GM21390 (cell line): ENCODE results near the gene POLR3E.
"Not testable (repeated sequence)": the region's sequence is repeated elsewhere in the genome, so short reads cannot be mapped to it uniquely, and the experiment has no call there.

Experiments used
- ATAC-seq: cut with Tn5 transposase; IDR thresholded peaks from one replicate; pipeline ENCODE4 v1.9.1; 2021; ENCODE audit not compliant: unreplicated experiment

Gene POLR3E

DNA sequence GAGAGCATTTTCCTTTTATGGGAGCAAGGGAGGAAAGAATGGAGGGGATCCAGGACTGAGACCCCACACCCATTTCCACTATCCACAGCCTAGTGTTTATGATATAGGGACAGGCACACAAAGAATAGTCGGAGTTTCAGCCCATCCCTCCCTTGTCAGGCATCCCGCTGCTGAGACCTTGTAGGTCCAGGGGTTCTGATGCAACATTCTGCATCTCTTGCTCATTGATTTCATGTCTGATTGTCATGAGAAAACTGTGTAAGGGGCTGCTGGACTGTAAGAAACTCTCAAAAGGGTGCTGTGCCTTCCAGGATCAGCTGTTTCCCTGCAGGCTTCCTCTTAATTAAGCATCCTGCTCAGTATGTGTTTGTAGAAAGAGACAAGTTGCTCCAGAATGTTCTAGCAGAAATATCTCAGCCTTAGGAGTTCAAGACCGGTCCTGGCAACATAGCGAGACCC, 5.3 kb upstream of the POLR3E start:
- ATAC-seq: no peak

DNA sequence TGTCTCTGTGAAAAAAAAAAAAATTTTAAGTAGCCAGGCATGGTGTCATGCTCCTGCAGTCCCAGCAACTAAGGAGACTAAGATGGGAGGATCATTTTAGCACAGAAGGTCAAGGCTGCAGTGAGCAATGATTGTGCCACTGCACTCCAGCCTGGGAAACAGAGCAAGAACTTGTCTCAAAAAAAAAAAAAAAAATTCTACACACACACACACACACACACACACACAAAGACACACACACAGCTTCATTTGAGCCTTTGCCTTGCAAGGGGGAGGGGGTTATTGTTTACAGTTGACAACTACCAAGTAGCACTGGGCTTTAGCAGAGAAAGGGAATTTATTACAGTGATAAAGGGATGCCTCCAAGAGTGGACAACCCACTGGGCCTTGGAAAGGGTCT, 4.9 kb upstream of the POLR3E start:
- ATAC-seq: no peak

DNA sequence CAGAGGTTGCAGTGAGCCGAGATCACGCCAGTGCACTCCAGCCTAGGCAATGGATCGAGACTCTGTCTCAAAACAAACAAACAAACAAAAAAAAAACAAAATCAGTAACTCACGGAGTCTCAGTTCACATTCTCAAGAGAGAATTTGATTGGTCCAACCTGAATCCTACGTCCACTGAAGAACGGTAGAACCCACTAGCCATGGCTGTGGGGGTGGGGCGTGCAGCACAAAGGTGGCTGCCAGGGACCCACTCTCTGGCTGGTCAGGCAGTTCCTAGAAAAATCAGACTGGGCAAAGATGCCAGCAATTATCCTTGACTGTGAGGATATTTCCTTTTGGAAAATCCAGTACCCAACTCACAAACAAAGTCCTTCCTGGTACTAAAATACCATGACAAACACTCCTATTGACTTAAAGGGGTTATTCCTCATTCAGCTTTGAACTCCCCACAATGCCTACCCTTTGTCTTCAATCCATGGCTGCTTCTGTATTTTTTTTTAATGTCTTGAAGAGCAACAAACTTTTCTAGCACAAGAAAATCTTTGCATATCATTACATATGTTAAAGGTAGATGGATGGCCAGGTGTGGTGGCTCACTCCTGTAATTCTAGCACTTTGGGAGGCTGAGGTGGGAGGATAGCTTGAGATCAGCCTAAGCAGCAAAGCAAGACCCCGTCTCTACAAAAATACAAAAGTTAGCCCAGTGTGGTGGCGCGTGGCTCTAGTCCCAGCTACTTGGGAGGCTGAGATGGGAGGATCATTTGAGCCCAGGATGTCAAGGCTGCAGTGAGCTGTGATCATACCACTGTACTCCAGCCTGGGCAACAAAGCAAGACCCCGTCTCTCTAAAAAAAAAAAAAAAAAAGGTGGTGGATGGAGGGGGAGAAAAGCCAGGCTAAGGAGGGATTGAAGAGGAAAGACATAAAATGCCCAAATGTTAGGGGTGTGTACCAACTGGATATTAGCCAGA, 3.8 kb upstream of the POLR3E start:
- no peak for ATAC-seq

DNA sequence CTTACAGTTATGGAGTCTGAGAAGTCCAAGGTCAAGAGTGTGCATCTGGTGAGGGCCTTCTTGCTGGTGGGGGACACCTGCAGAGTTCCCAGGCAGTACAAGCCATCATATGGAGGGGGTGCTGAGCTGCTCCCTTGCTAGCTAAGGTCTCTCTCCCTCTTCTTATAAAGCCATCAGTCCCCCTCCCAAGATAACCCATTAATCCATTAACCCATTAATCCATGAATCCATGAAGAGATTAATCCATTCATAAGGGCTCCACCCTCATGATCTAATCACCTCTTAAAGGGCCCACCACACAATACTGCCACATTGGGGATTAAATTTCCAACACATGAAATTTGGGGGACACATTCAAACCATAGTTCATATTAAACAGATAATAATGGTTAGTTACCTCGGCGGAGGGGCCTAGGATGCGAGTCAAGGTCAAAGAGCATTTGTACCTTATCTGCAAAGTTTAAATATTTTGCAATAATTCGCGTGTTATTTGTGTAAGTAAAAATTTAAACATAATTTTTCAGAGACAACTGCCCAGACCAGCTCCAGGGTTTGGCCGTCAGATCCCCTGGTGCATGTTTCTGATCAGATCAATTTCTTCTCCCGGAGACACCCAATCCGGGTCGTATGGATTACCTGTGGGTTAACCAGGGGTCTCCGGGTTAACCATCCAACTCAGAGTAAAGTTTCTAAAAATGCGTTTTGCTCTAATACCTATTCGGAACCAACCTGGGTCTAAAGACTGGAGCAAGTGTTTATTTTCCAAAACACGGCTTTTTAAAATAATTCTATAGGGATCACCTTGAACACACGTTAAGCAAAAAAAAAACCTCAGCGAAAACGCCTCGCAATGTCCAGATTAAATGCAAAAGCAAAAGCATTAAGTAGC, 740 bp upstream of the POLR3E start:
- no peak for ATAC-seq

DNA sequence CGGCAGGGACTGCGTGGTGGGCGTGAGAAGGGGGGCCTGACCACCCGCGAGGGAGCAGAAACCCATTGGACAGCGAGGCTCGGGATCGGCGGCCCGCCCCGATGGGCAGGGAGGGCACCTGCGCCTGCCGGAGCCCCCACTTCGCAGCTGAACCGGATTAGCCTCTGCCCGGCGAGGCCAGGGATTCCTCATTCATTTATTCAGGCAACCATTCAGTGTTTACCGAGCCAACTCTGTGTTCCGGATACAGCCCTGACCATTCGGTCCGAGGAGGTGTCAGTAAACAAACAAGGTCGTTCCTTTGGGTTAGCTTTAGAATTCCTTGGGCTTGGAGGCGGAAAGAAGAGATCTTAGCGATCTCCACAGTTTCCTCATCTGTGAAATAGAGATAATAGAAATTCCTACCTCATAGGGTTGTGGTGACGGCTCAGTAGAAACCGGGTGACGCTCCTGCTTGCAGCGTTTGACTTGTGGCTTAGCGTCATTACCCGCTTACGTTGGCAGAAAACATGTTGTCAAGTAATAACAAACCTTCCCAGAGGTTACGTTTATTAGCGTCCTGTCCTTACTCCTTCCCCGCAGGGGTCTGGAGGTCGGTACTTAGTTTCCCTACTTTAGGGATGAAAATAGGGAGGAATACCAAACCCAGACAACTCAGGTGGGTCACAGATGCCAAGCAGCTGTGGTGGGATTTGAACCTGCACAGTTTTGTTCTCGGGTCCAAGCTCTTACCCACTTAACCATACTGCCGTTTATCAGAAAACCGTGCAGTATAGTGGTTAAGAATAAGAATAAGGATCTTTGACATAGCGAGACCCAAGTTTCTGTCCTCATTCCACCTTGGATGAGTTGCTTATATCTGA, 893 bp downstream of the POLR3E start:
- peak; percentile 31 for ATAC-seq

DNA sequence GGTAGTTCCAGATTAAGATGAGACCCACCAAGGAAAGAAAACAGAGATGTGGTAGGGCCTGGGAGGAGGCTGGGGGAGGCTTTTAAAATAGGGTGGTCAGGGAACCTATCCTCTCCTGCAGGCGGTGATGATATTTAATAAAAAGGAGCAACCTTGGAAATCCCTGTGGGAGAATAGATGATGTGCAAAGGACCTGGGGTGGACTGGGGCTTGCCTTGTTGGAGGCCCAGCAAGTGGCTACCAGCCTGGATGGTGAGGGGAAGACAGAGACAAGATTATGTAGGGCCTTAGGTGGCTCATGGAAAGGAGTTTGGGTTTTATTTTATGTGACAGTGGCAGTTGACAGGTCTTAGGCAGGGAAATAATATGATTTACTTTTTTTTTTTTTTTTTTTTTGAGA, 1.8 kb downstream of the POLR3E start:
- ATAC-seq: no peak

DNA sequence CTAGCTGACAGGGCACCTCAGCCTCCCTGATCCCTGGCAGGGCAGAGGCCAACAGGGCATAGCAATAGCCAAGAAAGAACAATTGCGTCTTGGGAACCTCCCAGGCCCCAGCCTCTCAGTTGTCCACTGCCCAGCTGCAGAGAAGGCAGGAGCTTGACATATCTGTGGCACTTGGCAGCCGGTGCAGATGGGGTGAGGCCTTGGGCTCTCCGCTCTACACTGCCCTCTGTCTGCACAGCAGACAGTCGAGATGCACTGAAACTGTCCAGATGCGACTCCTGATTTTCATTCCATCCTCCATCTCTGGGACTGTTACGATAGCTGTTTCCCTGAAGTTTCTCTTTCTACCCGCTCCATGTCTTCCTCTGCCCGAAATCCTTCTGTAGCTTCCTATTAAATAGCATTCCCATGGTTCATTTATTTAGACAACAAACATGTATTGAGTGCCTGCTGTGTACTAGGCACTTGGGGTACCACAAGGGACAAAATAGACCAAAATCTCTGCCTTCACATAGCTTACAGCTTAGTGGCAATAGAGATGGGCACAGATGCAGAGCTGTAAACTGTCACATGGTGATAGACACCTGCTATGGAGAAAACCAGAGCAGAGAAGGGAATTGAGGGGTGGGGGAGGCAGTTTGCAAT, 3.3 kb downstream of the POLR3E start:
- ATAC-seq: no peak

DNA sequence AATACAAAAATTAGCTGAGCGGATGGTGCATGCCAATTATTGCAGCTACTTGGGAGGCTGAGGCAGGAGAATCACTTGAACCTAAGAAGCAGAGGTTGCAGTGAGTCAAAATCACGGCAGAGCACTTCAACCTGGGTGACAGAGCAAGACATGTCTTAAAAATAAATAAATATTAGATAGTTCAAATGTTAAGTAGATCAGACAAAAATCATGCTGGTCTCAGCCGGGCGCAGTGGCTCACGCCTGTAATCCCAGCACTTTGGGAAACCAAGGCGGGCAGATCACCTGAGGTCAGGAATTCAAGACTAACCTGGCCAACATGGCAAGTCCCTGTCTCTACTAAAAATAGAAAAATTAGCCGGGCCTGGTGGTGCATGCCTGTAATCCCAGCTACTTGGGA, 4.2 kb downstream of the POLR3E start:
- ATAC-seq: not testable (repeated sequence)

DNA sequence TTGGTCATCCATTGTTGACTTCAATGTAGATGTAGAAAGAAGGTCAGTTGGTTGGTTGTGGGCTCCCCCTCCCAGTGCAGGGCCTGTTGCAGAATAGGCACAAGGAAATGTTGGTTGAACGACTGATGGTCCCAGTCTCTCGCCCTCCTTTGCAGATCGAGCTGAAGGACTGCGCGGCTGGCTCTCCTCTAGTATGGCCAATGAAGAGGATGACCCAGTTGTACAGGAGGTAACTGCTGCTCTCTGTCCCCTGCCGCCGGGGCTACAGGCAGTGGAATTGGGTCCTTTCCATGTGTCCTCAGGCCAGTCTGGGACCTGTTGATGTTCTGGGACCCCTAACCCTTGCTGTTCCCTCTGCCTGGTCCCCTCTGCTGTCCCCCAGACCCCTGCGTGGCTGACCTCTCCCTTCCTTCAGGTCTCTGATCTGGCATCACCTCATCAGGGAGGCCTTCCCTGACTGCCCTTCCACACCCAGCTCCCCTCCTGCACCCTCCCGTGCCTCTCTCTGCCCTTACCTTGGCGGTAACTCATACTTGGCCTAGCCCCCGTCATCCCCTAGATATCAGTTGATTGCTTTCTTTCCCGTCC, 5.7 kb downstream of the POLR3E start:
- no peak for ATAC-seq

DNA sequence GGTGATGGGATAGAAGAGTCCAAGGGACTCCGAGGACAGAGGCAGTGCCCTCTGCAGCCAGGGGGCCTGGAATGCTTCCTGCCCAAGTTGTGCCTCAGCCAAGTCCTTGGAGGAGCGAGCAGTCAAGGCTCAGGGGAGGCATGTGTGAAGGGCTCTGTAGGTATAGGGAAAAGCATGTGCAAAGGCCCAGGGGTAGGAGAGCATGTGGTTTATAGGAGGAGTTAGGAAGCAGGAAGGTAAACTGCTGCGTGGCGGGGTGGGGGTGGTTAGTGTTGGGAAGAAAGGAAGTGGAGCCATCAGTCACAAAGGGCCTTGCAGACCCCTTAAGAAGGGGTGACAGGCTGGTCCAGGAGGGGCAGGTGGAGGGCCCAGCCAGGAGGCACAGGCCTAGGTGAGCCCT, 7.2 kb downstream of the POLR3E start:
- no peak for ATAC-seq

DNA sequence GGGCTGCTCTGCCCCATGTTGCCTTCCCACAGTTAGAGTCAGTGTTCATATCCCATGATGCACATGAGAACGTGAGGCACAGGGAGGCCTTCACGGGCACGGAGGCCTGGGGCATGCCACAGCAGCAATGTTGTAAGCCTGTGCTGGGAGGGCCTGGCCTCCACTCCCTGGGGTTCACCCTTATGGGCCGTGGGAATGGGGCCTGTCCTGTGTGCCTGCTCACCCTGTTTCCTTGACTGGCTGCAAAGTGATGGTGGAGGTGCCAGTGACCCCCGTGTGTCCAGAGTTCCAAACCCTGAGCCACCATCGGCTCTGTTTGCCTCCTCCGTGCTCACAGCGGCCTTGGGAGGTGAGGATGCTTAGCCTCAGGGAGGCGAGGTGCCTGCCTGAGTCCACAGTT, 9.6 kb downstream of the POLR3E start:
- no peak for ATAC-seq

DNA sequence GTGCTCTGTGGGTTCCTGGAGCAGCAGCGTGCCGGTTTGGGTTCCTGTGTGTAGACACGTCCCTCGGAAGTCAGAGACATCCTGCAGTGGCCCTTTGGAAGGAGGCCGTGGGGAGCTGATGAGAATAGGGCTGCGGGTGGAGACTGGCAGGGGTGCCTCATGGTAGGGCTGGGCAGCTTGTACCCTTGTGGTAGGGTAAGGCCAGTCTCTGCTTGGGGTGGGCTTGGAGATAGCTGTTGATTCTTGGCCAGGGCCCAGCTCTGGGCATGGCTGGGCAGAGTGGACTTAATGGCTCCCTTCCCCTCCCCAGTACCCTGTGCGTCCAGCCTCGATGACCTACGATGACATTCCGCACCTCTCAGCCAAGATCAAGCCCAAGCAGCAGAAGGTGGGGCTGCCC, 10.6 kb downstream of the POLR3E start:
- ATAC-seq: no peak

DNA sequence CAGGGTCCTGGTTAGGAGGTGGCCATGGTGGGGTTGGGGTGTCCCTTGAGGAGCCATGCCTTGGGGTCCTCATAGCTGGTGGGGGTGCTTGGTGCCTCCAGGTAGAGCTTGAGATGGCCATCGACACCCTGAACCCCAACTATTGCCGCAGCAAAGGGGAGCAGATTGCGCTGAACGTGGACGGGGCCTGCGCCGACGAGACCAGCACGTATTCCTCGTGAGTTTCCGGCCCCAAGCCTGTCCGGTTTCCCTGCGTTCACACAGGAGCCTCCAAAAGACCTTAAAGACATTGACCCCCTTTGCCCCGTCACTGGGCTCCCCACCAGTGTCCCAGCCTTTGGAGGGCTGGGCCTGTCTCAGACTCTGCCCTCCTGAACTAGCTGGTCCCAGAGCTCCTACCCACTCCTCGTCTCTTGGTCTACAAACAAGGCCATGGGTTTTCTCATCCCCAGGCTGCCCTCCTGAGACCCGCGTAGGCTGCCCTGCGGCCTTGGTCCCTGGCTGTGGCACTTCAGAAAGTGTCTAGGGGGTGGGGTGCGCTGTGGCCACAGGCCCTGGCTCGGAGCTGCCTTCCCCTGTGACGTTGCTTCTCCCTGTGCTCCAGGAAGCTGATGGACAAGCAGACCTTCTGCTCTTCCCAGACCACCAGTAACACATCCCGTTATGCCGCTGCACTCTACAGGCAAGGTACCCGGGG, 11.8 kb downstream of the POLR3E start:
- ATAC-seq: no peak

DNA sequence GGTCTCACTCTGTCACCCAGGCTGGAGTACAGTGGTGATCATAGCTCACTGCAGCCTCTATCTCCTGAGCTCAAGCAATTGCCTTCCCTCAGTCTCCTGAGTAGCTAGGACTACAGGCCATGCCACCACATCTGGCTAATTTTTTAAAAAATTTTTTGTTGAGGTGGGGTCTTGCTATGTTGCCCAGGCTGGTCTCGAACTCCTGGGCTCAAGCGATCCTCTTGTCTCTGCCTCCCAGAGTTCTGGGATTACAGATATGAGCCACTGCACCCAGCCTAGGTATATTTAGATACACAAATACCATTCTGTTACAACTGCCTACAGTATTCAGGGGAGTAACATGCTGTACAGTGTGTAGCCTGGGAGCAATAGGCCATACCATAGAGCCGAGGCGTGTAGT, 14.3 kb downstream of the POLR3E start:
- no peak for ATAC-seq

DNA sequence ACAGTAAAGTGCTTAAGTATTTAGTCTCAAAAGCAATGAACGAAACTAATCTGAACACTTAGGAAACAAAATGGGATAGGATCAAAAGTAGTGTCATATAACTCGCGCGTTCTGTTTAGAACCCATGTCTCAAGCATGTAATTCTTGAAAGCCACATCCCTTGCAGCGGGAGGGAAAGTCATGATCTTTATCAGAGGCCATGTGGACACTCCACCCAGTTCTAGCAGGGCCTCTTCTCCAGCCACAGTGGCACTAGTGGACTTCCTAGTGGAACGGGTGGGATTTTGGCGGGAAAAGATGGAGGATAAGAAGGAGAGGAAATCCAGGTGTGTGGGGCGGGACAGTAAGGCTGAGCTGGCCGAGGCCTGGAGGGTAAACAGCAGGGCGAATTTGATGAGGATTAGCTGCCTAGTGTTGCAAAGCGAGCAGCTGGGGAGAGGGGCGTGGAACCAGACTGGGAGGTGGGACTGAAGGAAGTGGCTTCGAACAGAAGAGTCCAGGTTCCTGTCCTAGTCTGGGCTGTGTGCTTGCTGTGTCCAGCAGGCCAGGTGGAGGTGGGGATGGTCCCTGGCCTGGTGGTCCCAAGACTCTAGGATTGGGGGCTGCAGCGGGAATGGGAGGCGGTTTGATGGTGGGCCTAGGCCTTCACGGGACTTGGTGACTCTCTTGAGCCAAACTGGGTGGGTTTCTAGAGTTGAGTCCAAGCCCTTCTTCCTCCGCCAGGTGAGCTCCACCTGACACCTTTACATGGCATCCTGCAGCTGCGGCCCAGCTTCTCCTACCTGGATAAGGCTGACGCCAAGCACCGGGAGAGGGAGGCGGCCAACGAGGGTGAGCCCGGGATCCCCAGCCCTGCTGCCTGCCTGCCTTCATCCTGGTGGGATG, 15.9 kb downstream of the POLR3E start:
- no peak for ATAC-seq

DNA sequence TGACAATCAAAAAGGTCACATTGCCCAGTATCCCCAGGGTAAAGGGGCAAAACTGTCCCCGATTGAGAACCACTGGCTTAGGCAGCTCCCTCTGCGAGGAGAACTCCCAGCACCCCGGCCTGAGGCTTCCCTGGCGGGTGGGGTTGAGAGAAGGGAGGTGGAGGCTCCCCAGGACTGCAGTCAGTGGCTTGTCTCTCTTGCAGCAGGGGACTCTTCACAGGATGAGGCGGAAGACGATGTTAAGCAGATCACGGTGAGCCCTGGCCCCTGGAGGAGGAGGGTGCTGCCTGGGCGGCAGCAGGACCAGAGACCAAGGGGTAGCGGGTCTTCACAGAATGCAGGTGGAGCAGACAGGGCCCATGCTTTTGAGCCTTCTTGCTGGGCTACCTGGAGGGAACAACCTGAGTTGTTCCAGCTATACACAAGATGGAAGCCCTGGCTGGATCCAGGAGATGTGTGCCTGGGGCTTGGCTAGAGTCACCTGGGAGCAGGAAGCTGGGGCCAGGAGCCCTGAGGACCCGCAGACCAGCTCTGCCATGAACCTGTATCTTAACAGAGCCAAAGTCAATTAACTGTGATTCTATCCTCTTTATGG, 16.8 kb downstream of the POLR3E start:
- ATAC-seq: no peak

DNA sequence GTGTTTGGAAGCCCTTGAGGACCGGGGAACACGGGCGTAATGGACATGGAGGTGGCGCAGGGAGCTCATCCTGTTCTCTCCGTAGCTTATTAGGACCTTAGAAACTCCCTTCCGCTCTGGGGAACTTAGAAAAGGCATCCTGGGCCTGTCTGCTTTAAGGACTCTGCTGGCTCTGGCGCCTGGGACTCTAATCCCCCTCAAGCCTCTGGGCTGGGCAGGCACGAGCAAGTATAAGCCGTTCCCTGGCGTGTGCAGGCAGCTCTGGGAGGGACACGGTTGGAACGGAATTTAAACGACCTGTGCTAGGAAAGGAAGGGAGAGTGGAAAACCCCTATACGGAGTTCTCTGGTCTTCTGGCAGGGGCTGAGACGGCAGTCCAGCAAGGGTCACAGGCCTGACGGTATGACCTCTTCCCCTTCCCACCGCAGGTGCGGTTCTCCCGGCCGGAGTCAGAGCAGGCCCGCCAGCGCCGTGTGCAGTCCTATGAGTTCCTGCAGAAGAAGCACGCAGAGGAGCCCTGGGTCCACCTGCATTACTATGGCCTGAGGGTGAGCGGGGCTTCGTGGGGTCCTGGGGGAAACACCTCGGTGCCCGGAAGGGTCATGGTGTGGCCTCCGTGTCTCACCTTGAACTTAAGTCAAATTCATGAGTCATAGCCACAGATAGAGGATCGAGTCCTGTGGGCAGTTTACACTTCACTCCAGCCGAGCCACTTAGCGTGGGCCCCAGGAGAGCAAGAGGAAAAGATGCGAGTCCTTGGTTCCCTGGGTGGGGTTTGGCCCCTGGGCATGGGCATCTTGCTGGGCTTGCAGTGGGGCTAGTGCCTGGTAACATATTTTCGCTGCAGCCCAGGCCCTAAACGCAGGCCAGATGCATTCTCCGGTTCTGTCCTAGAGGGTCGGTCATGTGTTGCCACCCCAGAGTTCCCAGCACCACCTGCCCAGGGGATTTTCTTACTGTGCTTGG, 17.7 kb downstream of the POLR3E start:
- ATAC-seq: no peak
